ENCODE data around the gene ARID5B.

ARID5B gene

DNA sequence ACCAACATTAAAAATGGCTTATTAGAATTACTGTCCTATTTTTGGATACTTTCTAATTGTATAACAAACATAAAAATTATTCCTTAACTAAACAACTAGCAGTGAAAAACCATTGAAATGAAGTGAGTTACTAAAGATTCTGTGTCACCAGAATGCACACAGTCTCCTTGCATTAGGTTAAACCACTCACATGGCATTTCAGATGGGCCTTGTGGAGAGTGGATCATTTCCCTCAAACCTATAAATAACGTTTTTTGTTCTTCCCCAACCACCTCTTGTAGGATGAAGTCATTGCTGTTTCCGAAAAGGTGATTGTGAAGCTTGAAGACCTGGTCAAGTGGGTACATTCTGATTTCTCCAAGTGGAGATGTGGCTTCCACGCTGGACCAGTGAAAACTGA lies 38.4 kb downstream of the ARID5B start:
- DNase-seq (ENCODE audit: low read depth), result no peak
- TF ChIP-seq CTCF (IDR thresholded peaks at IDR 0.05; ENCODE audit: low read length, missing control alignments), result no peak
- no peak overlapping the region for H3K4me3 ChIP-seq (replicated peaks; ENCODE audit: low read depth, low read length)

DNA sequence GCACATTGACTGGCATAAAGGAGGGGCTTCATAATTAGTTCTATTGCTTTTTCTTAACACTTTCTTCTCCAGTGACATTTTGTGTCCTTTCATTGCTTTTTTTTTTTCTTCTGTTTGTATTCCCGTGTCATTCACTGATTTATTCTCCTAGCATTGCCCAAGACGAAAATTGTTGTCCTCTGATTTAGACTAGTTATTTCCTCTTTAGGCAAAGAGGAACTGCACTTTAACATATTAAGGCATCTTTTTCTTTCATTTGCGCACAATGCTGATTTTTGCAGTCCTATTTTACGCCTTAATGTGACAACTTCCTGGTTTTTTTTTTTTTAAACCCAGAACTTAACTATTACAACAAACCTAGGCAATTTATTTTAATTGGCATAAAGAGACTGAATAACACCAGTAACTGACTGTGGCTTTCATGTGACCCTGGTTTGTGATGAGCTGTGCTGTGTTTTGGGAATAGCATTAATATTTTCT lies 39.7 kb downstream of the ARID5B start:
- TF ChIP-seq CTCF (IDR thresholded peaks at IDR 0.05; ENCODE audit: low read length, missing control alignments), result no peak
- no peak overlapping the region for H3K4me3 ChIP-seq (replicated peaks; ENCODE audit: low read depth, low read length)
- no peak for DNase-seq (ENCODE audit: low read depth)

- peak overlapping the region; percentile 43 for H3K4me3 ChIP-seq (replicated peaks; ENCODE audit: low read depth, low read length)
- TF ChIP-seq CTCF (IDR thresholded peaks at IDR 0.05; ENCODE audit: low read length, missing control alignments), result no peak
- peak; percentile 83 for DNase-seq (ENCODE audit: low read depth)
Measured at GRCh38 chr10:61942604-61943461, 41.3 kb downstream of the ARID5B start.

DNA sequence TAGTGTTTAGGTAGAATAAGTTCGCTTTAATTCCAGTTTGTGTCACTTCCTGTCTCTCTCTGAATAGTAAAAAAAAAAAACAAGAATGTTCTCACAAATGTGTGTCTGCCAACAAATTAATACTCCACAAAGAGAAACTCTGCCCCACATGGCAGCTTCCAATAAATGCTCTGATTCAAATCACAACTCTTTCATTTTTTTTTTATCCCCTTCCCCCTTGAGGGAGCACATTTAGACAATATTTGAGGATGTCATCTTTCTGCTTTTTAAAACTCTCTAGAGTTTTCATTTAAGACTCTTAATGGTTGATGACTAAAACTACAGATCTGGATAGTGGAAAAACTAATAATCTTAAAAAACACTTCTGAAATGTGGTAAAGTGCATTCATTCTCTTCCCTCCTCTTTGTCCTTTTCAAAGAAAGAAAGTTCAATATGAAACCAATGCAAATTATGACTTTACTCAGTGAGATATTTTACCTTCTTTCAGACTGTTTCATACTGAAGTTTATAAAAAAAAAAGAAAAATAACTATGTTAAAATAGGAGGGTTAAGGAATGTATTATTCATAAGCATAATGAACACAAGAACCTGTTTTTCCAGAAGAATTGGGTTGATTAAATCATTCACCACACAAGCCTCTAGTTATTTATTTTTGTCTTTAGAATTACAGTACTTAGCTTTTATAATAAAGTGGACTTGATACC lies 42.3 kb downstream of the ARID5B start:
- DNase-seq (ENCODE audit: low read depth), result peak; percentile 83
- TF ChIP-seq CTCF (IDR thresholded peaks at IDR 0.05; ENCODE audit: low read length, missing control alignments), result peak; percentile 28
- H3K4me3 ChIP-seq (replicated peaks; ENCODE audit: low read depth, low read length), result peak overlapping the region; percentile 43

- no peak overlapping the region for H3K4me3 ChIP-seq (replicated peaks; ENCODE audit: low read depth, low read length)
- TF ChIP-seq CTCF (IDR thresholded peaks at IDR 0.05; ENCODE audit: low read length, missing control alignments), result no peak
- DNase-seq (ENCODE audit: low read depth), result no peak
Measured at GRCh38 chr10:61944410-61945147, 43.1 kb downstream of the ARID5B start.

DNA sequence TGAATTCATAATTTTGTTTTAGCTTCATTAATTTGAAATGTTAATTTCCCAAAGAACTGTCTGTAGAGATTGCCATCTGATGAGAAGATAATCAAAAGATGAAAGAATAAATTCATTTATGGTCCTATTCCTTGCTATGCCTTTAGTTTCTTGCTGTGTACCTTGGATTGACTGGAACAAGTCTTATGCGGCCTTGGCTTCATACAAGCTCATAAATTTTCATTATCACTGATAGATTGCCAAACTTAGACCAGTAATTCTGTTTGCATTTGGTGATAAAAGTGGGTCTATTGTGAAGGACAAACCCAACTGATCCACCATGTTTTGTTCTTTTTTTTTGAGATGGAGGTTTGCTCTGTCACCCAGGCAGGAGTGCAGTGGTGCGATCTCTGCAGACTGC lies 48.2 kb downstream of the ARID5B start:
- no peak for DNase-seq (ENCODE audit: low read depth)
- H3K4me3 ChIP-seq (replicated peaks; ENCODE audit: low read depth, low read length), result no peak overlapping the region
- TF ChIP-seq CTCF (IDR thresholded peaks at IDR 0.05; ENCODE audit: low read length, missing control alignments), result no peak
